Osteoblast (primary cell): ENCODE data around the gene SMIM20. TPM values are rescaled to one million over a fixed set of nuclear protein-coding genes. Genes with fewer than 3 reads are reported as not detected.
A peak's percentile ranks its signal among the peaks of the same experiment; 100 is the strongest.

ENCODE experiments used
- DNase-seq: peaks from one replicate; pipeline ENCODE4 v3.0.0; 2011; ENCODE audit warnings: low spot score, mixed read lengths; ENCODE audit not compliant: insufficient read length; ENCODE audit errors: missing footprints
- H2AFZ ChIP-seq: 2 replicates; pipeline ENCODE4 v1.6.0; 2011; ENCODE audit warnings: mild to moderate bottlenecking, low read length
- H3K27ac ChIP-seq: 2 replicates; pipeline ENCODE4 v1.5.1; 2011; ENCODE audit warnings: mild to moderate bottlenecking, low read depth, low read length, moderate library complexity
- H3K27me3 ChIP-seq: 2 replicates; pipeline ENCODE4 v1.6.0; 2012; ENCODE audit warnings: mild to moderate bottlenecking, control low read depth, inconsistent platforms, low read length, moderate library complexity; ENCODE audit not compliant: insufficient read depth
- H3K36me3 ChIP-seq: 2 replicates; pipeline ENCODE4 v1.5.1; 2011; ENCODE audit warnings: mild to moderate bottlenecking, low read length, control low read depth, moderate library complexity; ENCODE audit not compliant: insufficient read depth
- H3K4me1 ChIP-seq: 2 replicates; pipeline ENCODE4 v1.5.1; 2011; ENCODE audit warnings: mild to moderate bottlenecking, low read length, control low read depth, moderate library complexity; ENCODE audit not compliant: insufficient read depth
- H3K4me2 ChIP-seq: 2 replicates; pipeline ENCODE4 v1.6.0; 2011; ENCODE audit warnings: mild to moderate bottlenecking, low read length; ENCODE audit not compliant: insufficient read depth
- H3K4me3 ChIP-seq: fragments of 200-600 bp; sonication (generic); 3 replicates; pipeline ENCODE4 v1.5.1; 2012; ENCODE audit warnings: mild to moderate bottlenecking, low read length, inconsistent platforms; ENCODE audit not compliant: insufficient read depth
- H3K79me2 ChIP-seq: 2 replicates; pipeline ENCODE4 v1.6.0; 2012; ENCODE audit warnings: mild to moderate bottlenecking, low read length, control low read depth, inconsistent platforms; ENCODE audit not compliant: insufficient read depth
- H3K9me3 ChIP-seq: 2 replicates; pipeline ENCODE4 v1.5.1; 2011; ENCODE audit warnings: low read depth, low read length, control low read depth
- H4K20me1 ChIP-seq: 2 replicates; pipeline ENCODE4 v1.6.0; 2012; ENCODE audit warnings: mild to moderate bottlenecking, low read length, control low read depth; ENCODE audit not compliant: insufficient read depth
- CTCF ChIP-seq: IDR thresholded peaks from 2 replicates; pipeline ENCODE4 v1.5.1; 2011; ENCODE audit warnings: mild to moderate bottlenecking, low read depth, low read length, moderate library complexity; ENCODE audit errors: extremely low read depth
- total RNA-seq: library from RNA; depleted of rRNA; stranded (reverse); fragments of >200 nt; gene quantifications from 2 replicates; pipeline ENCODE4 v1.2.3, GENCODE V29; 2012

The SMIM20 gene
- total RNA-seq, 1 donor, result 34.7 TPM

GRCh38 chr4:25970691-25971432, 56.8 kb downstream of the SMIM20 start:
- Histone ChIP-seq H3K27ac (no peak overlapping the region), H3K4me1 (peaks cover 13% of the 10 kb centered on the region), H3K9me3 (no peaks in the 10 kb centered on the region), H2AFZ (peak overlapping the region; percentile 76), H3K36me3 (no peaks in the 10 kb centered on the region), H3K4me3 (no peak overlapping the region), H3K4me2 (peak overlapping the region; percentile 34), H3K27me3 (peaks cover 3% of the 10 kb centered on the region), H4K20me1 (no peaks in the 10 kb centered on the region), H3K79me2 (no peaks in the 10 kb centered on the region)
- DNase-seq, result peak; percentile 84
- no peak for TF ChIP-seq CTCF

- no peaks in the 10 kb centered on the region for H4K20me1 ChIP-seq
- no peak for DNase-seq
- H3K27ac ChIP-seq, result no peak overlapping the region
- H3K27me3 ChIP-seq, result peaks cover 3% of the 10 kb centered on the region
- H2AFZ ChIP-seq, result no peak overlapping the region
- H3K4me2 ChIP-seq, result no peak overlapping the region
- H3K79me2 ChIP-seq, result no peaks in the 10 kb centered on the region
- H3K4me3 ChIP-seq, result no peak overlapping the region
- peaks cover 13% of the 10 kb centered on the region for H3K4me1 ChIP-seq
- no peak for TF ChIP-seq CTCF
- no peaks in the 10 kb centered on the region for H3K36me3 ChIP-seq
- no peaks in the 10 kb centered on the region for H3K9me3 ChIP-seq
Measured at GRCh38 chr4:25972366-25972765, 58.3 kb downstream of the SMIM20 start.

GRCh38 chr4:25972984-25973745, 59.1 kb downstream of the SMIM20 start:
- Histone ChIP-seq H3K4me3 (no peak overlapping the region), H3K27me3 (no peaks in the 10 kb centered on the region), H3K4me2 (no peak overlapping the region), H4K20me1 (no peaks in the 10 kb centered on the region), H3K9me3 (no peaks in the 10 kb centered on the region), H3K27ac (no peak overlapping the region), H3K36me3 (no peaks in the 10 kb centered on the region), H3K79me2 (no peaks in the 10 kb centered on the region), H3K4me1 (peaks cover 13% of the 10 kb centered on the region), H2AFZ (peak overlapping the region; percentile 34)
- no peak for TF ChIP-seq CTCF
- DNase-seq, result no peak

- Histone ChIP-seq H3K4me2 (no peak overlapping the region), H3K4me3 (no peak overlapping the region), H3K36me3 (no peaks in the 10 kb centered on the region), H2AFZ (no peak overlapping the region), H3K79me2 (no peaks in the 10 kb centered on the region), H3K9me3 (no peaks in the 10 kb centered on the region), H4K20me1 (no peaks in the 10 kb centered on the region), H3K27ac (no peak overlapping the region), H3K4me1 (peaks cover 5% of the 10 kb centered on the region), H3K27me3 (no peaks in the 10 kb centered on the region)
- DNase-seq, result no peak
- TF ChIP-seq CTCF, result no peak
Measured at GRCh38 chr4:25976780-25977179, 62.8 kb downstream of the SMIM20 start.
